D721Med (cell line): ENCODE results near the gene PTGFRN.

Source experiments
- DNase-seq: peaks from one replicate; pipeline ENCODE4 v3.0.0; 2011; ENCODE audit warnings: low spot score; ENCODE audit not compliant: insufficient read length
- FAIRE-seq: peaks from 2 replicates; lab custom pipeline; 2011; peaks lifted over from hg19 to GRCh38; lab: Jason Lieb, UNC
- CTCF ChIP-seq: IDR thresholded peaks from 2 replicates; pipeline ENCODE4 v1.5.1; 2012; ENCODE audit warnings: mild to moderate bottlenecking, control low read depth; ENCODE audit not compliant: insufficient read depth; ENCODE audit errors: missing control alignments

PTGFRN gene

GRCh38 chr1:116951200-116951935, 41.7 kb downstream of the PTGFRN start:
- TF ChIP-seq CTCF, result no peak
- FAIRE-seq, result no peak
- no peak for DNase-seq

- no peak for FAIRE-seq
- no peak for TF ChIP-seq CTCF
- DNase-seq, result no peak
These were observed 43.1 kb downstream of the PTGFRN start for GRCh38 chr1:116952738-116953275.

GRCh38 chr1:116954440-116954839, 44.7 kb downstream of the PTGFRN start:
- TF ChIP-seq CTCF, result no peak
- FAIRE-seq (no peak), DNase-seq (no peak)

GRCh38 chr1:116956378-116956777, 46.7 kb downstream of the PTGFRN start:
- no peak for TF ChIP-seq CTCF
- no peak for FAIRE-seq
- no peak for DNase-seq

- TF ChIP-seq CTCF, result no peak
- no peak for DNase-seq
- FAIRE-seq, result no peak
These were observed 47.9 kb downstream of the PTGFRN start for GRCh38 chr1:116957646-116958045.

- FAIRE-seq, result no peak
- DNase-seq, result no peak
- TF ChIP-seq CTCF, result no peak
These were observed 48.4 kb downstream of the PTGFRN start for GRCh38 chr1:116958110-116958509.

- no peak for FAIRE-seq
- no peak for DNase-seq
These were observed 49.3 kb downstream of the PTGFRN start for GRCh38 chr1:116958977-116959376.

More at GRCh38 chr1:116958977-116959376, 49.3 kb downstream of the PTGFRN start:
- no peak for TF ChIP-seq CTCF
